Measurements from ENCODE around the gene DDX54.

DDX54 gene

GRCh38 chr12:113228394-113229028 lies 43.2 kb upstream of the DDX54 start:
- no peaks in the 10 kb centered on the region for H3K27me3 ChIP-seq (ENCODE audit: control insufficient read depth in 2 of 2, insufficient read depth in 2 of 2, low read length in 2 of 2)
- H3K27ac ChIP-seq (ENCODE audit: low read depth in 2 of 2, low read length in 2 of 2): no peak overlapping the region
- H3K4me1 ChIP-seq (ENCODE audit: control insufficient read depth in 2 of 2, insufficient read depth in 2 of 2, low read length in 2 of 2): peaks cover 14 to 31% of the 10 kb centered on the region in 2 donors
- H3K36me3 ChIP-seq (ENCODE audit: control insufficient read depth in 2 of 2, insufficient read depth in 2 of 2, low read length in 2 of 2): peaks cover 55 to 62% of the 10 kb centered on the region in 2 donors
- no peak overlapping the region for H3K9ac ChIP-seq (ENCODE audit: low read depth in 1 of 2, low read length in 2 of 2)
- no peaks in the 10 kb centered on the region for H3K9me3 ChIP-seq (ENCODE audit: control insufficient read depth in 2 of 2, low read length in 2 of 2)
- H3K4me3 ChIP-seq (ENCODE audit: low read length in 2 of 2): no peak overlapping the region

GRCh38 chr12:113227686-113228391 lies 42.6 kb upstream of the DDX54 start:
- Histone ChIP-seq H3K9ac (ENCODE audit: low read depth in 1 of 2, low read length in 2 of 2) (no peak overlapping the region), H3K4me3 (ENCODE audit: low read length in 2 of 2) (no peak overlapping the region), H3K4me1 (ENCODE audit: control insufficient read depth in 2 of 2, insufficient read depth in 2 of 2, low read length in 2 of 2) (peaks cover 18 to 31% of the 10 kb centered on the region in 2 donors), H3K36me3 (ENCODE audit: control insufficient read depth in 2 of 2, insufficient read depth in 2 of 2, low read length in 2 of 2) (peaks cover 48 to 57% of the 10 kb centered on the region in 2 donors), H3K9me3 (ENCODE audit: control insufficient read depth in 2 of 2, low read length in 2 of 2) (no peaks in the 10 kb centered on the region), H3K27ac (ENCODE audit: low read depth in 2 of 2, low read length in 2 of 2) (no peak overlapping the region), H3K27me3 (ENCODE audit: control insufficient read depth in 2 of 2, insufficient read depth in 2 of 2, low read length in 2 of 2) (no peaks in the 10 kb centered on the region)

- Histone ChIP-seq H3K4me1 (ENCODE audit: control insufficient read depth in 2 of 2, insufficient read depth in 2 of 2, low read length in 2 of 2) (peaks cover 26 to 35% of the 10 kb centered on the region in 2 donors), H3K36me3 (ENCODE audit: control insufficient read depth in 2 of 2, insufficient read depth in 2 of 2, low read length in 2 of 2) (peaks cover 39 to 48% of the 10 kb centered on the region in 2 donors), H3K4me3 (ENCODE audit: low read length in 2 of 2) (no peak overlapping the region), H3K9ac (ENCODE audit: low read depth in 1 of 2, low read length in 2 of 2) (no peak overlapping the region), H3K27ac (ENCODE audit: low read depth in 2 of 2, low read length in 2 of 2) (no peak overlapping the region), H3K27me3 (ENCODE audit: control insufficient read depth in 2 of 2, insufficient read depth in 2 of 2, low read length in 2 of 2) (no peaks in the 10 kb centered on the region), H3K9me3 (ENCODE audit: control insufficient read depth in 2 of 2, low read length in 2 of 2) (no peaks in the 10 kb centered on the region)
Measured at GRCh38 chr12:113226696-113227568, 41.7 kb upstream of the DDX54 start.

- Histone ChIP-seq H3K36me3 (ENCODE audit: control insufficient read depth in 2 of 2, insufficient read depth in 2 of 2, low read length in 2 of 2) (peaks cover 23 to 30% of the 10 kb centered on the region in 2 donors), H3K27ac (ENCODE audit: low read depth in 2 of 2, low read length in 2 of 2) (no peak overlapping the region), H3K9me3 (ENCODE audit: control insufficient read depth in 2 of 2, low read length in 2 of 2) (no peaks in the 10 kb centered on the region), H3K27me3 (ENCODE audit: control insufficient read depth in 2 of 2, insufficient read depth in 2 of 2, low read length in 2 of 2) (no peaks in the 10 kb centered on the region), H3K4me1 (ENCODE audit: control insufficient read depth in 2 of 2, insufficient read depth in 2 of 2, low read length in 2 of 2) (peaks cover 31 to 32% of the 10 kb centered on the region in 2 donors), H3K9ac (ENCODE audit: low read depth in 1 of 2, low read length in 2 of 2) (no peak overlapping the region), H3K4me3 (ENCODE audit: low read length in 2 of 2) (no peak overlapping the region)
Measured at GRCh38 chr12:113224955-113225354, 39.7 kb upstream of the DDX54 start.

- peaks cover 20 to 25% of the 10 kb centered on the region in 2 donors for H3K4me1 ChIP-seq (ENCODE audit: control insufficient read depth in 2 of 2, insufficient read depth in 2 of 2, low read length in 2 of 2)
- peak overlapping the region; percentile 92 to 99 for H3K4me3 ChIP-seq (ENCODE audit: low read length in 2 of 2)
- peak overlapping the region; percentile 97 to 99 for H3K9ac ChIP-seq (ENCODE audit: low read depth in 1 of 2, low read length in 2 of 2)
Measured at GRCh38 chr12:113222730-113223531, 37.7 kb upstream of the DDX54 start.

GRCh38 chr12:113221997-113222729 lies 36.9 kb upstream of the DDX54 start:
- Histone ChIP-seq H3K27ac (ENCODE audit: low read depth in 2 of 2, low read length in 2 of 2) (peak overlapping the region; percentile 96 to 97), H3K4me3 (ENCODE audit: low read length in 2 of 2) (peak overlapping the region; percentile 92 to 99), H3K27me3 (ENCODE audit: control insufficient read depth in 2 of 2, insufficient read depth in 2 of 2, low read length in 2 of 2) (no peaks in the 10 kb centered on the region), H3K4me1 (ENCODE audit: control insufficient read depth in 2 of 2, insufficient read depth in 2 of 2, low read length in 2 of 2) (peaks cover 17 to 25% of the 10 kb centered on the region in 2 donors), H3K36me3 (ENCODE audit: control insufficient read depth in 2 of 2, insufficient read depth in 2 of 2, low read length in 2 of 2) (peaks cover 6% of the 10 kb centered on the region in 2 donors), H3K9ac (ENCODE audit: low read depth in 1 of 2, low read length in 2 of 2) (peak overlapping the region; percentile 97 to 99), H3K9me3 (ENCODE audit: control insufficient read depth in 2 of 2, low read length in 2 of 2) (no peaks in the 10 kb centered on the region)

More at GRCh38 chr12:113222730-113223531, 37.7 kb upstream of the DDX54 start:
- H3K27ac ChIP-seq (ENCODE audit: low read depth in 2 of 2, low read length in 2 of 2): peak overlapping the region; percentile 96 to 97
- peaks cover 12 to 14% of the 10 kb centered on the region in 2 donors for H3K36me3 ChIP-seq (ENCODE audit: control insufficient read depth in 2 of 2, insufficient read depth in 2 of 2, low read length in 2 of 2)
- H3K9me3 ChIP-seq (ENCODE audit: control insufficient read depth in 2 of 2, low read length in 2 of 2): no peaks in the 10 kb centered on the region
- H3K27me3 ChIP-seq (ENCODE audit: control insufficient read depth in 2 of 2, insufficient read depth in 2 of 2, low read length in 2 of 2): no peaks in the 10 kb centered on the region

- H3K36me3 ChIP-seq (ENCODE audit: control insufficient read depth in 2 of 2, insufficient read depth in 2 of 2, low read length in 2 of 2): no peaks in the 10 kb centered on the region
- H3K4me1 ChIP-seq (ENCODE audit: control insufficient read depth in 2 of 2, insufficient read depth in 2 of 2, low read length in 2 of 2): peaks cover 21 to 29% of the 10 kb centered on the region in 2 donors
- peak within 1 kb of the TSS; percentile 92 to 99 for H3K4me3 ChIP-seq (ENCODE audit: low read length in 2 of 2)
- no peaks in the 10 kb centered on the region for H3K27me3 ChIP-seq (ENCODE audit: control insufficient read depth in 2 of 2, insufficient read depth in 2 of 2, low read length in 2 of 2)
- no peaks in the 10 kb centered on the region for H3K9me3 ChIP-seq (ENCODE audit: control insufficient read depth in 2 of 2, low read length in 2 of 2)
- H3K9ac ChIP-seq (ENCODE audit: low read depth in 1 of 2, low read length in 2 of 2): peak within 1 kb of the TSS; percentile 97 to 99
- peak within 1 kb of the TSS; percentile 96 to 97 for H3K27ac ChIP-seq (ENCODE audit: low read depth in 2 of 2, low read length in 2 of 2)
Measured at GRCh38 chr12:113221181-113221996, 36.1 kb upstream of the DDX54 start, which contains the start of gene TPCN1. Gene TPCN1, plus strand, starts transcription at chr12:113221464. Its CDS starts 5,389 bp downstream, at chr12:113226853.

- peak overlapping the region; percentile 73 to 85 for H3K4me3 ChIP-seq (ENCODE audit: low read length in 2 of 2)
- H3K27me3 ChIP-seq (ENCODE audit: control insufficient read depth in 2 of 2, insufficient read depth in 2 of 2, low read length in 2 of 2): no peaks in the 10 kb centered on the region
- no peaks in the 10 kb centered on the region for H3K9me3 ChIP-seq (ENCODE audit: control insufficient read depth in 2 of 2, low read length in 2 of 2)
- H3K27ac ChIP-seq (ENCODE audit: low read depth in 2 of 2, low read length in 2 of 2): peak overlapping the region in 1 of 2 donors; percentile 11
- peaks cover 21 to 29% of the 10 kb centered on the region in 2 donors for H3K4me1 ChIP-seq (ENCODE audit: control insufficient read depth in 2 of 2, insufficient read depth in 2 of 2, low read length in 2 of 2)
- H3K9ac ChIP-seq (ENCODE audit: low read depth in 1 of 2, low read length in 2 of 2): peak overlapping the region; percentile 29 to 68
- no peaks in the 10 kb centered on the region for H3K36me3 ChIP-seq (ENCODE audit: control insufficient read depth in 2 of 2, insufficient read depth in 2 of 2, low read length in 2 of 2)
Measured at GRCh38 chr12:113220593-113221180, 35.4 kb upstream of the DDX54 start.
